Activated CD8-positive, alpha-beta memory T cell treated with anti-CD3 and anti-CD28 coated beads, Interleukin-2, amount 50 U/mL, for 48 hours (primary cell): Measurements from ENCODE around the gene LITAF.

ENCODE experiments used
- DNase-seq: peaks from one replicate; pipeline ENCODE4 v3.0.0-alpha.2; 2020

LITAF gene

DNA sequence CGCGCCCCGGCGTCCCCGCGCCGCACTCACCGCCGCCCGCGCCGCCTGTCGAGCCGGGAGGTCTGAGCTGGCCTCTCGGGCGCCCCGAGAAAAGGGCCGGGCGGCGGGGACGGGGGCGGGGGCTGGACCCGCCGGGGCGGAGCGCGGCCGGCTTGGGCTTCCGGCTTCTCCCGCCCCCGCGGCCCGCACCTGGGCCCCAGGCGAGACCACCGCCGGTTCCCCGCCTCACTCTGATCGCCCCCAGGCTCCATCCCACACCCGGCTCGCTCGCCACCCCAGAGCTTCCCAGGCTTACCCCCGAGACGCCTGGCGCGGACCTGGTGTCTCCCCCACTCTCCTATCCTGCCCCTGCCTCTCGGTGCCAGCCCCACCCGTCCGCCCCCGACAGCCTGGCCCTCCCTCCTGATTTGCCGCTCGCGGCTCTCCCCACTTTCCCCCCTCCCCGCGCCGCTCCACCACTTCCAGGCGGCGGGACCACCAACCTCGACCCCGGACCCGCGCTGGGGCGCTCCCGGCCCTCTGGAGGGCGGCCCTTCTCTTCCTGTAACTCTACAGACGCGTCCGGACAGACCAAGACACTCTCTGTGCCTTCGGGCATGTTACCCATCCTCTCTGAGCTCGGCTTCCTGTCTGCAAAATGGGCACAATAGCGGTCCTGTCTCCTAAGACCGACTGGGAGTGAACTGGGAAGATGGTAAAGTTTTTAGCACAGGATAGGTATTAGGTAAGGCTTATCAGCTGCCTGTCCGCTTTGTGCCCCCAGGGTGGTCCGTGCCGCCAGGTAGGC lies at the start of gene LITAF:
TSS of gene LITAF (minus strand) at position 64 of the 787 bp plus-strand sequence. CDS start 30,189 bp downstream, outside the sequence.
- DNase-seq = peak; percentile 82

DNA sequence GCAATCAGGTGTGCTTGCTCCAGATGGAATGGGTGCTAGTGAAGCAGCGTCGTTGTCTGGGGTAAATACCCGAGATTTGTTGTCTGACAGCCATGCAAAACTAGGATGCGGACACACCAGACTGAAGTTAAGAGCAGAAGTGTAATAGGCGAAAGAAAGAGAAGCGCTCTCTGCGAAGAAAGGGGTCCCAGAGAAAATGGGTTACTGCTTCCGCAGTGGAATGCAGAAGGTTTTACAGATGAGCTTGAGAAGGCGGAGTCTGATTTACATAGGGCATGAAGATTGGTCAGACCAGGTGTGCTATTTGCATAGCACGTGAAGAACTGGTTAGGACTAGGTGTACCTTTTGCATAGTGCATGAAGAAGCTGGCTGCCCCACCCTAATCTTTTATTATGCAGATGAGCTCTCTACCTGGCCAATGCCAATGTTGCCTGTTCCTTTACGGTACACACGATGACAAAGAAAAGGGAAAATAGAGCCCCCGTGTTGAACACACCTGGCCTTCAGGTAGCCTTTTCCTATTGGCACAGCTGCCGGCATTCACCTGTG lies 49.5 kb upstream of the LITAF start:
- DNase-seq = no peak

DNA sequence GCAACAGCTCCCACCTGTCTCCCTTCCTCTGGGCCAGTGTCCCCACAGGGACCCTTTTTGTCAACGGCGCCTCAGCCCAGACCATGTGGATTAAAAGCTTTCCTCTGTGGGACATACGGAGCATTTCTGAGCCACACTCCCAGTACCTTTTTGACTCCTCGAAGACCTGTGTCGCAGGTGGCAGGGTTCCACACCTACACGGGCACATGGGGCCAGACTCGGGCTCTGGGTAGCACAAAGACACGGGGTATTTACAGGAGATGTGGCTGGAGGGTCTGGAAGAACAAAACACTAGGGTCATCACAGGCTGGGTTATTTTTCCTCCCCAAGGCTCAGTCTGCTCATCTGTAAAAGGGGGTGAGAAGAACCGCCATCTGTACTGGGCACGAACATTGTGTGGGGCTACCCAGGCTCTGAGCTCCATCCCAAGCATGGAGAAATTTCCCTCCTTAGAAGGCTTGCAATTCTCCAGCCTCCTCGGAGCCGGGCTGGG lies 49.0 kb upstream of the LITAF start:
- no peak for DNase-seq

DNA sequence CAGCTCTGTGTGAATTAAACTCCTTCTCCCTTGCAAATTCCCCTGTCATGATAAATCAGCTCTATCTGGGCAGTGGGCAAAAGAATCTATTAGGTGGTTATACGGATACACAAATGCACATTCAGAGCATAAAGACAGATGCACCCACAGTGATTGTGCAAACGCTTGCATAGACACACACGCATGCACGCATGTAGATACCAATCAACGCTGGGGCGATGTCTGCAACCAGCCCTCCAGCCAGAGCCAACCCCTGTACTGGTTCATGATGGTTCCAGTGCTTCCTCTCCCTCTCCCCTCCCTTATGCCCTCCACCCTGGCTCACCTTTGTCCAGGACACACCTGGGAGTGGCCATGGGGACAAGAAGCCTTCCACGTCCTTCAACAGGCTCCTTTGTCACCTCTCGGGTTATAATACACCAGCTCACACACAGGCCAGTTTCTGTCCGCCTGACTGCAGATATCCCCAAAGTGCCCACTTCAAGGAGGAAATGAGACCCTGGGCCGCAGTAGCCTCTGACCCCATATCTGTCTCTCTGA lies 48.5 kb upstream of the LITAF start:
- DNase-seq = no peak

DNA sequence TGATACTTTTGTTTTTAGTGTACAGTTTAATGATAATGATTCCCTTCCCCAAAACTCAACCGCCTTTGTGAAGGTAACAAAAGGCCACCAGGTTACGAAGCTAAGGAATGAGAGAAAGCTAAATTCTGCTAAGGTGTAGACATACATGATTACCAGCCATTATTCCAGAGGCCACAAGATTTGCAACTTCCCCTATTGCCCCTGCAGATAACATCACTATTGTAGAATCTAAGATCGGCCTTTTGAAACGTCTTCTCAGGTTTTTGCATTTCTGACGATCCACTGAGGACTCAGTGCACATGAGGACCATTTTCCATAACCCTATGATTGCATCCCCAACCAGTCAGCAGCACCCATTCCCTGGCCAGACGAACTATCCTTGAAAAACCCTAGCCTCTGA lies 47.6 kb upstream of the LITAF start:
- DNase-seq = no peak

DNA sequence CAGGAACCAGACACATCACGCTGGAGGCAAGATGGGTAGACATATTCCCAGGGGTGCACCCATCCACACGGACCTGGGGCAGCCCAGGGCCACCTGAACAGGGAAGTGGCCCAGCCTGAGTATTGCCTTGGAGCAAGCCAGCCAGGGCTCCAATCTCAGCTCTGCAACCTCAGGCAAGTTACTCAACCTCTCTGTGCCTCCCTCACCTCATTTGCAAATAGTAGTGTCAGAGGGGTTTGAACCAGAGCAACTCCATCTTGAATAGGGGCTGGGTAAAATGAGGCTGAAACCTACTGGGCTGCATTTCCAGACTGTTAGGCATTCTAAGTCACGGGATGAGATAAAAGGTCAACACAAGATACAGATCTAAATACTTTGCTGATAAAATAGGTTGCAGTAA lies 46.4 kb upstream of the LITAF start:
- DNase-seq = no peak

DNA sequence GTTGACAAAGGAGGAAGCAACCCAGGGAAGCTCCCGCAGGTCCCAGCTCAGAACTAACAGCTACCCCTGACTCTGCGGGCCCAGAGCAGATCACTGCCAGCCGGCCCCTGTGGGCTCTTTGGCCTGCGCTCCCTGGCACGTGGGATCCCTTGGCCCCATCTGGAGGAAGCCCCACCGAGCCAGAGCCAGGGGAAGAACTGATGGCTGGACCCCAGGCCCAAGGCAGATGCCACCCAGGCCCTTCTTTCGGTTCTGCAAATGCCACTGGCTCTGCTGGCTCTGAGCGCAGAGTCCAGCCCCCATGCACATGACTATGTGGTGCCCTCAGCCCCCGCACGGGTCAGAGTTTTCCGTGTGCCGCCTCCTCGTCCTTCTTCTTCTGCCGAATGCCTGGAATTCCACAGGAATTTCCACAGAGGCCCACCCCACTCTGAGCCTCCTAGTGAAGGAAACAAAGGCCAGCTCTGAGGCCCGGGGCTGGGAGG lies 45.8 kb upstream of the LITAF start:
- DNase-seq = no peak

DNA sequence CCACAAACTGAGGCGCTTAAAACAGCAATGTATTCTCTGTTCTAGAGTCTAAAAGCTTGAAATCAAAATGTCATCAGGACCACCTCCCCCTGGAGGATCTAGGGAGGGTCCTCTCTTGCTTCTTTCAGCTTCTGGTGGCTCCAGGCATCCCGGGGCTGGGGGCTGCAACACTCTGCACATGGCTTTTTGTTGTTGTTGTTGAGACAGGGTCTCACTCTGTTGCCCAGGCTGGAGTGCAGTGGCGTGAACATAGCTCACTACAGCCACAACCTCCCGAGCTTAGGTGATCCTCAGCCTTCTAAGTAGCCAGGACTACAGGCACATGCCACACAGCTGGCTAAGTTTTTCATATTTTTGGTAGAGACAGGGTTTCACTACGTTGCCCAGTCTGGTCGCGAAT lies 44.5 kb upstream of the LITAF start:
- DNase-seq = no peak

DNA sequence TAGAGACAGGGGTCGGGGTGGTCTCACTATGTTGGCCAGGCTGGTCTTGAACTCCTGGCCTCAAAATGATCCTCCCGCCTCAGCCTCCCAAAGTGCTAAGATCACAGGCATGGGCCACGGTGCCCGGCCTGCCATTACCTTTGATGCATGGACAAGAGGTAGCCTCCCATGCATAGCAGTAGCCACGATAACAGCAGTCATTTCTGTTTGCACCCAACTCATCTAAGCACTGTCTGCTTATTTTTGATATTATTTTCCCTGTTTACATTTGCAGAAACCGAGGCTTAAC lies 44.0 kb upstream of the LITAF start:
- no peak for DNase-seq

DNA sequence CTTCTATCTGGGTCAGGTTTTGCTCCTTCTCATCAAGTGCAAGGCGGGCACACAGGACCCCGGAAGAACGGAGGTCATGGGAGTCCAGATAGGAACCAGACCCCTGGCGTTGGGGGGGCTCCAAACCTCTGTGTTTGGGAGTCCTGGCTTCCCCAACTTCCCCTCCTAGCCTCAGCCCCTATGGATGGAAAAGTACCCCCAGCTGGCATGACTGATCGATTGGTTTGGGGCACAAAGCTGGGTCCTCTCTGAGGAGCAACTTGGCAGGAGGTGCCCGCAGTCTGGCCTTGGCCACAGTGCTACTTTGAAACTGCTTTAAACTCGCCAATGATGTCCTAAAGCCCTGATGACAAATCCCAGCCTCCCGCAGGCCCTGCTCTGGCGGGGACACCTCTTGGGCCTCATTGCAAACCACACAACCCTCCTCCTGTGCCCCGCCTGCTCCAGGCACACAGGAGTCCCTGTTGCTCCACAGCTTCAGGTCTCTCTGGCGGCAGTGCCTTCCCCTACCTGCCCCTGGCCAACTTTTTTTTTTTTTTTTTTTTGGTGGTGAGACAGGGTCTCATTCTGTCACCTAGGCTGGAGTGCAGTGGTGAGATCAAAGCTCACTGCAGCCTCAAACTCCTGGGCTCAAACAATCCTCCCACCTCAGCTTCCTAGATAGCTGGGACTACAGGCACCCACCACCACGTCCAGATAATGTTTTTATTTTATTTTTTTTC lies 43.5 kb upstream of the LITAF start:
- no peak for DNase-seq

DNA sequence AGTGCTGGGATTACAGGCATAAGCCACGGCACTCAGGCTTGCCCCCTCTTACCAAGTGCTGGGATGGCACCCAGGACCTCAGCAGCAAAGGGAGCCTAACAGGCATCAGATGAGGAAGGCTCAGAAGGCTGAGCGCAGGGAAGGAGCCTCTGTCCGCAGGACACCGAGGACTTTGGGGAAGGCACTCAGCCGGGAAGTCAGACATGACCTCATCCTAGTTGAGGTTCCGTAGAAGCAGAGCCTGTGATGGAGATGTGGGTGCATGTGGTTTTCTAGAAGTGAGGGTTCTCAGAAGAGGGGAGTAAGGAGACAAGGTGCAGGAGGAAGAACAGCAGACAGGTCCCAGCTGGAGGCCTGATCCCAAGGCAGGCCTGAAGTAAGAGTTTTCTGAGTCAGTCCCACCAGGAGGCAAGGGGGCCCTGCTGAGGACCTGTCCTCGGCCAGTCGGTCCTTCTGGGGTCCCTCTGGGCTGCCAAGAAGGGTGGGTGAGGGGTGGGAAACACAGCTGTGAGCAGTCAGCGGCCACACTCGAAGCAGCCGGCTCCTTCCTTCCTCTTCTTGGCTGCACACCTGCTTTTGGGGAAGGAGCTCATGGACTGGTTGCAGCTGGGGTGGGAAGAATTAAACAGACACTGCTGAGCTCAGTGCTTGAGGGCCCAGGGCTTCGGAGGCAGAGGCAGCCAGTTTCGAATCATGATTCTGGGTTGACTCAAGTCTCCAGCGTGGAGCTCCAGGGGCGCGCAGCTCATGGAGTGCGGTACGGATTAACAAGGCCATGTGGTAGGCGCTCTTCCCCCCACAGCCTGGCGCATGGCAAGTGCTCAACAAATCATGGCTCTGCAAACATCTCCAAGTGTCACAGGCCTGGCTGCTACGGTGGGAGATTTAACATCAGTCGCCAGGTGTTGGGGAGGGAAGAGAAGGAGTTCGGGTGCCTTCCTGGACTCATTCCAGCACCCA lies 42.6 kb upstream of the LITAF start:
- no peak for DNase-seq

DNA sequence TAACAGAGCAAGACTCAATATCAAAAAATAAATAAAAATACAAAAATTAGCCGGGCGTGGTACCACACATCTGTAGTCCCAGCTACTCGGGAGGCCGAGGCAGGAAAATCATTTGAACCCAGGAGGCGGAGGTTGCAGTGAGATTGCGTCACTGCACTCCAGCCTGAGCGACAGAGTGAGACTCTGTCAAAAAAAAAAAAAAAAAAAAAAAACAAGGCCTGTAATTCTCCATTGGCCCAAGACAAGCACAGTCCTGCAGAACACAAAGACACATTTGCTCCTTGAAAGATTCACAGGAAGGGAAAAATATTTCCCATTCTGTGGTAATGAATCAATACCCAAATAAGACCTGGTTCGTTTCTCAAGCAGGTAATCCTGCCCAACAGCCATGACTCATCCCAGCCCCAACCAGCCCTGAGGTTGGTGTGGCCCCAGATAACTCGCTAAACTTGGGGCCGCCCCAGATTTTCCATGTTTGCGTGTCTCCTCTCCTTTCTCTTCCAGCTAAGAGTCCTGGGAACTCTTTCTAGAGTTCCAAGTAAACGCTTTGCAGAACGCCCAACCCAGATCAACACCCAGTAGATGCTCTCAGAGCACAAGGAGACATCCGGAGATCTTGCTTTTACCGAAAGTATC lies 41.2 kb upstream of the LITAF start:
- DNase-seq = no peak

DNA sequence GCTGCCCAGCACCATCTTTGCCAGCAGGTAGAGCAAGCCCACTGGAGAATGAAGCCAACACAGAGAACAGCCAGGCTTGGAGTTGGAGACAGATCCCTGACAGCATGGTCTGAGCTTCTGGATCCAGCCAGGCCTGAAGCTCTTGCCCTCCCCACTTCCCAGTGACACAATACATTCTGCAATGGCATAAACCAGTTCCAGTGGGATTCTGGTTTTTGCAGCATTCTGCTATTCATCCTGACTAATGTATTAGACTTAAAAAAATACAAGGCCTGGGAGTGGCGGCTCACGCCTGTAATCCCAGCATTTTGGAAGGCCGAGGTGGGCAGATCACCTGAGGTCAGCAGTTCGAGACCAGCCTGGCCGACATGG lies 40.6 kb upstream of the LITAF start:
- DNase-seq = no peak

DNA sequence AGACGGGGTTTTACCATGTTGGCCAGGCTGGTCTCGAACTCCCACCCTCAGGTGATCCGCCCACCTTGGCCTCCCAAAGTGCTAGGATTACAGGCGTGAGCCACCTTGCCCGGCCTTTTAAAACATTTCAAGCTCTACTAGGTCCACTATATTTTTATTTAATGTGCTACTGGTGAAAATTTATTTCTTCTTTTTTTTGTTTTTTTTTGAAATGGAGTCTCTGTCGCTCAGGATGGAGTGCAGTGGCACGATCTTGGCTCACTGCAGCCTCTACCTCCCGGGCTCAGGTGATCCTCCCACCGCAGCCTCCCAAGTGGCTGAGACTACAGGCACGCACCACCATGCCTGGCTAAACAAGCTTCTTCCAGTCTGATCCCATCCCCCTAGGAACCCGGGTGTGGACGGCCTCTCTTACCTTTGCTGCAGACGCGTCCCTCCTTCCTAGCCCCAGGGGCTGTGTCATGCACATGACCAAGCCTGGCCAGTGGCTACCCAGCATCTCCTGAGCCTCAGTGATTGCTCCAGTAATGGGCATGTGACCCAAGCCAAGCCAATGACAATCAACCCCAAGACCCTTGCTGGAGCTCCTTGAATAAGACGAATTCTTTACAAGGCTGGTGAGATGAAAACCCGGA lies 40.1 kb upstream of the LITAF start:
- DNase-seq = no peak

DNA sequence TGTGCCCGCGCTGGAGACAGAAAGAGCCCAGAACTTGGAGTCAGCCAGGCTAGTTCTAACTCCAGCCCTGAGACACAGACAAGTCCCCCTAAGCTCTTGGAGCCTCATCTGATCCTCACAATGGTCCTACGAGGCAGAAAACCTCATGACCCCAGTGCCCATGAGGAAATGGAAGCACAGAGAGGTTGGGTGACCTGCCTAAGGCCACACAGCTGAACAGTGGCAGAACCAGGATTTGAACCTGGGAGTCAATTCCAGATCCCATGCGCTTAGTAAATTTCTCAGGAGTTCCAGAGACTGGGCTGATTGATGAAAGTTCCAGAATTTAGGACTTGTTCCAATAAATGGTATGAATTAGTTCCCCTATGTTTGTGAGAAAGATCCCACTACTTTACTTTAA lies 39.0 kb upstream of the LITAF start:
- no peak for DNase-seq

DNA sequence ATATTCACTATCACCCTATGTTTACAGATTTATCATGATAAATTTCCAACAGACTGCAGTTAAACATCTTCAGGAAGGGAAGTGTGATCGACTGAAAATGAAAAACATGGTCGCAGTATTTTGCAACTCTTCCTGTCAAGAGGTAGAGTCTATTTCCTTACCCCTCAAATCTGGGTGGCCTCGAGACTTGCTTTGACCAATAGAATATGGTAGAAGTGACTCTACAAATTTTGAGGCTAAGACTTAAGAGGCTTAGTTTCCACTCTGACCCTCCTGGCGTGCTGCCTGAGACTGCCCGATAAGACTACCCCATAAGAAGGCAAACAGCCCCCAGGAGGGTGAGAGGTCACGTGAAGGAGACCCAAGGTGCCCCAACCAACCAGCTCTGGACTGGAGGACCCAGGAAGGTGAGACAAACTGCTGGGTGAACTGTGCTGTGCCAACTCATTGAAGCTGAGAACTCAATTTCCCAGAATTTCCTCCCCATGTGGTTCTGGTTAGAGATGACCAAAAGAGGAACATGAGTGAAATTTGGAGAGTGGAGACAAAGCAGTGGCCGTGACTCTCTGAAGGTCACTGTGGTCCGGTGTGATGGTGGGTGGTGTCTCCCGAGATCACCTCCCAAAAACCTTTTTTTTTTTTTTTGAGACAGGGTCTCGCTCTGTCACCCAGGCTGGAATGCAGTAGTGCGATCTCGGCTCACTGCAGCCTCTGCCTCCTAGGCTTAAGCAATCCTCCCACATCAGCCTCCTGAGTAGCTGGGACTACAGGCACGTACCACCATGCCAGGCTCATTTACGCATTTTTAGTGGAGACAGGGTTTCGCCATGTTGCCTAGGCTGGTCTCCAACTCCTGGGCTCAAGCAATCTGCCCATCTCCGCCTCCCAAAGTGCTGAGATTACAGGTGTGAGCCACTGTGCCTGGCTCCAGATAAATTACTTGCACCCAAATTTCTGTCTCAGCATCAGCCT lies 38.2 kb upstream of the LITAF start:
- no peak for DNase-seq

DNA sequence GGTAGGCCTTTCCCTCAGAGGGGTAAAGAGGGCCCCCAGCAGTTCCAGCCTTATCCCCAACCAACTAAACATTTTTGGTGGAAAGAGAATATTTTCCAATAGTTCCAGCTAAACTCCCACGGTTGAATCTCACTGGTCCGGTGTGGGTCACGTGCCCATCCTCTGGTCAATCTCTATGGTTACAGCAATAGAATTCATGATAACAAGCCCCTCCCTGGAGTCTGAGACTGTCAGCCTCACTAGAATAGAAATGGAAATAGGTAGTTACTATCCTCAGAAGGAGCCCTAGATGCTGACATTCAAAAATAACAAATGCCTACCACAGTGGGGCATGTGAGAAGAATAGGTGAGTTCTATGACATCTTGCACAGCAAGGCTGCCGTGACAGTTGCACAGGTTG lies 37.5 kb upstream of the LITAF start:
- no peak for DNase-seq

DNA sequence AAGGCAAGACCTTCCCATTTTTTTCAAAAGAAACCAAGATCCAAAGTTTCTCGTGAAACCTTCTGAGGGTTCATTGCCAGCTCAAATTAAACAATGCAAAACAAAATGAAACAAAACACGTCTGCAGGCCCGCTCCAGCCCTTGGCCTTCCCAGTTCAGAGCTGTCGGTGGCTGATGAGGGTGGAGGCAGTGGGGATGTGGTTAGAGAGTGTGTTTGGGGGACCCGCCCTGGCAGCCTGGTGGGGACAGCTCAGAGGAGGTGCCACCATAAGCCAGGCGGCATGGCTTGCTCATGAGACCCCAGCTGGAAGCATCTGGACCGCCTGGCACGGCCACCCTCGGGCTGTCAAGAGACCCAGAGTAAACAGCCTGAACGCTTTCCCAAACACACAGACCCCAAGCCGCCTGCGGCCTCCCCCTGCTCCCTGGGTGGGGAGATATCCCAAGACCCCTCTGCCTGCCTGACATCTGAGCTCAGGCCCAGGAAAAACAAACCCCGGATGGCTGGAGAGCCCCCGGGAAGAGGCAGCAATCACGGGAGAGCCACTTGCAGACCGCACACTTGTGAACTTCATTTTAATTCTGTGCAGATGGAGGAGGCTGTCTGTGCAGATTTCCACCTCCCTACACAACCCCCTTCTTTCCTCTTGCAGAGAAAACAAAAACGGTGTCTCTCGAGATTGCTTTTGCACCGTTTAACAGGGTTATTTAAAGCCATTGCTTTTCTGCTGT lies 35.4 kb upstream of the LITAF start:
- peak; percentile 73 for DNase-seq

DNA sequence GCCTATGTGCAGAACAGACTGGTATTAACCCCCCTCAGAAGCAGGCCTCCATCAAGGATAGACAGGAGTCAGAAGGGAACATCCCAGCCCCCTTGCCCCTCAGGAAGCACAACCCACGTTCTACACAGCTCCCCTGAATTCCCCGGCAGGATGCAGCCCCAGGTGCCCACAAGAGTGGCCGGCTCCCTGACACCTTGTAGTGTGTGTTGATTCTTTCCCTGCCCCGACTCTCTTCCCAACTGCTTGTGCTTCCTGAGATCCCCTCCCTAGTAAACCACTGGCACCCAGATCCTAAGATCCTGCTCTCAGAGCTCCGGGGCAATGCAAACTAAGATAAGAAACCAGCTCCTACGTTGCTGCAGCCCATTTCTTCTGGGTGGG lies 34.8 kb upstream of the LITAF start:
- DNase-seq = peak; percentile 61
